ENCODE measurements around the gene ARHGAP6. TPM values are rescaled to one million over a fixed set of nuclear protein-coding genes. Genes with fewer than 3 reads are reported as not detected.

The ARHGAP6 gene
- total and polyA plus RNA-seq, 3 experiments from 2014 or later, result not detected

GRCh38 chrX:11450354-11450753 is 215.4 kb downstream of the ARHGAP6 start:
- no peaks in the 10 kb centered on the region for H3K36me3 ChIP-seq (ENCODE audit: insufficient read depth, low read length)
- no peak overlapping the region for H3K4me3 ChIP-seq (ENCODE audit: low read length)
- H3K27me3 ChIP-seq (ENCODE audit: insufficient read depth, low read length, poor library complexity, severe bottlenecking), result no peaks in the 10 kb centered on the region
- no peaks in the 10 kb centered on the region for H3K36me3 Mint-ChIP-seq
- no peaks in the 10 kb centered on the region for H3K4me1 ChIP-seq (ENCODE audit: insufficient read depth, low read length)
- no peak overlapping the region for H3K4me3 Mint-ChIP-seq
- no peak overlapping the region for H3K27ac ChIP-seq (ENCODE audit: low read depth, low read length)
- no peaks in the 10 kb centered on the region for H3K9me3 Mint-ChIP-seq
- CTCF ChIA-PET, result no interaction called here
- no peak for DNase-seq
- no peaks in the 10 kb centered on the region for H3K4me1 Mint-ChIP-seq
- H3K9me3 ChIP-seq (ENCODE audit: low read length), result no peaks in the 10 kb centered on the region
- POLR2A ChIA-PET, result no interaction called here
- H3K27me3 Mint-ChIP-seq, result peaks cover 0 to 5% of the 10 kb centered on the region in 2 donors
- no peak overlapping the region for H3K27ac Mint-ChIP-seq

GRCh38 chrX:11449613-11450012 is 216.1 kb downstream of the ARHGAP6 start:
- Histone ChIP-seq H3K27me3 (ENCODE audit: insufficient read depth, low read length, poor library complexity, severe bottlenecking) (no peaks in the 10 kb centered on the region), H3K36me3 (ENCODE audit: insufficient read depth, low read length) (no peaks in the 10 kb centered on the region), H3K4me3 (ENCODE audit: low read length) (no peak overlapping the region), H3K4me1 (ENCODE audit: insufficient read depth, low read length) (no peaks in the 10 kb centered on the region), H3K9me3 (ENCODE audit: low read length) (no peaks in the 10 kb centered on the region), H3K27ac (ENCODE audit: low read depth, low read length) (no peak overlapping the region)
- Mint-ChIP-seq H3K4me1 (no peaks in the 10 kb centered on the region), H3K4me3 (no peak overlapping the region), H3K9me3 (no peaks in the 10 kb centered on the region), H3K27ac (no peak overlapping the region), H3K27me3 (peaks cover 0 to 5% of the 10 kb centered on the region in 2 donors), H3K36me3 (no peaks in the 10 kb centered on the region)
- no peak for DNase-seq
- ChIA-PET CTCF (no interaction called here), POLR2A (no interaction called here)

GRCh38 chrX:11447418-11447817 is 218.3 kb downstream of the ARHGAP6 start:
- no peaks in the 10 kb centered on the region for H3K4me1 ChIP-seq (ENCODE audit: insufficient read depth, low read length)
- no peaks in the 10 kb centered on the region for H3K9me3 Mint-ChIP-seq
- ChIA-PET POLR2A (no interaction called here), CTCF (no interaction called here)
- no peaks in the 10 kb centered on the region for H3K36me3 ChIP-seq (ENCODE audit: insufficient read depth, low read length)
- no peaks in the 10 kb centered on the region for H3K9me3 ChIP-seq (ENCODE audit: low read length)
- no peak overlapping the region for H3K27ac Mint-ChIP-seq
- H3K36me3 Mint-ChIP-seq, result no peaks in the 10 kb centered on the region
- H3K4me1 Mint-ChIP-seq, result no peaks in the 10 kb centered on the region
- H3K27me3 ChIP-seq (ENCODE audit: insufficient read depth, low read length, poor library complexity, severe bottlenecking), result no peaks in the 10 kb centered on the region
- no peak overlapping the region for H3K27ac ChIP-seq (ENCODE audit: low read depth, low read length)
- H3K4me3 Mint-ChIP-seq, result no peak overlapping the region
- DNase-seq, result no peak
- peaks cover 0 to 5% of the 10 kb centered on the region in 2 donors for H3K27me3 Mint-ChIP-seq
- no peak overlapping the region for H3K4me3 ChIP-seq (ENCODE audit: low read length)

- POLR2A ChIA-PET, result no interaction called here
- no peaks in the 10 kb centered on the region for H3K36me3 Mint-ChIP-seq
These were observed 218.8 kb downstream of the ARHGAP6 start for GRCh38 chrX:11446949-11447348.

GRCh38 chrX:11446336-11446735 is 219.4 kb downstream of the ARHGAP6 start:
- no peak overlapping the region for H3K4me3 ChIP-seq (ENCODE audit: low read length)
- no peaks in the 10 kb centered on the region for H3K36me3 Mint-ChIP-seq
- H3K4me1 ChIP-seq (ENCODE audit: insufficient read depth, low read length), result no peaks in the 10 kb centered on the region
- CTCF ChIA-PET, result no interaction called here
- H3K9me3 Mint-ChIP-seq, result no peaks in the 10 kb centered on the region
- no peak for DNase-seq
- no peaks in the 10 kb centered on the region for H3K4me1 Mint-ChIP-seq
- no peaks in the 10 kb centered on the region for H3K36me3 ChIP-seq (ENCODE audit: insufficient read depth, low read length)
- no peak overlapping the region for H3K27ac ChIP-seq (ENCODE audit: low read depth, low read length)
- H3K4me3 Mint-ChIP-seq, result no peak overlapping the region
- no peaks in the 10 kb centered on the region for H3K9me3 ChIP-seq (ENCODE audit: low read length)
- POLR2A ChIA-PET, result no interaction called here
- no peak overlapping the region for H3K27ac Mint-ChIP-seq
- no peaks in the 10 kb centered on the region for H3K27me3 ChIP-seq (ENCODE audit: insufficient read depth, low read length, poor library complexity, severe bottlenecking)
- peaks cover 0 to 3% of the 10 kb centered on the region in 2 donors for H3K27me3 Mint-ChIP-seq

More at GRCh38 chrX:11446949-11447348, 218.8 kb downstream of the ARHGAP6 start:
- no peaks in the 10 kb centered on the region for H3K9me3 Mint-ChIP-seq
- H3K4me1 Mint-ChIP-seq, result no peaks in the 10 kb centered on the region
- Histone ChIP-seq H3K9me3 (ENCODE audit: low read length) (no peaks in the 10 kb centered on the region), H3K27me3 (ENCODE audit: insufficient read depth, low read length, poor library complexity, severe bottlenecking) (no peaks in the 10 kb centered on the region), H3K27ac (ENCODE audit: low read depth, low read length) (no peak overlapping the region), H3K36me3 (ENCODE audit: insufficient read depth, low read length) (no peaks in the 10 kb centered on the region), H3K4me3 (ENCODE audit: low read length) (no peak overlapping the region), H3K4me1 (ENCODE audit: insufficient read depth, low read length) (no peaks in the 10 kb centered on the region)
- H3K27ac Mint-ChIP-seq, result no peak overlapping the region
- no peak overlapping the region for H3K4me3 Mint-ChIP-seq
- CTCF ChIA-PET, result no interaction called here
- H3K27me3 Mint-ChIP-seq, result peaks cover 0 to 5% of the 10 kb centered on the region in 2 donors
- no peak for DNase-seq

GRCh38 chrX:11445540-11445939 is 220.2 kb downstream of the ARHGAP6 start:
- Histone ChIP-seq H3K27me3 (ENCODE audit: insufficient read depth, low read length, poor library complexity, severe bottlenecking) (no peaks in the 10 kb centered on the region), H3K36me3 (ENCODE audit: insufficient read depth, low read length) (no peaks in the 10 kb centered on the region), H3K27ac (ENCODE audit: low read depth, low read length) (no peak overlapping the region), H3K4me1 (ENCODE audit: insufficient read depth, low read length) (no peaks in the 10 kb centered on the region), H3K9me3 (ENCODE audit: low read length) (no peaks in the 10 kb centered on the region), H3K4me3 (ENCODE audit: low read length) (no peak overlapping the region)
- ChIA-PET POLR2A (no interaction called here), CTCF (no interaction called here)
- DNase-seq, result no peak
- Mint-ChIP-seq H3K4me1 (no peaks in the 10 kb centered on the region), H3K27me3 (no peaks in the 10 kb centered on the region), H3K9me3 (no peaks in the 10 kb centered on the region), H3K4me3 (no peak overlapping the region), H3K36me3 (no peaks in the 10 kb centered on the region), H3K27ac (no peak overlapping the region)

GRCh38 chrX:11444052-11444451 is 221.7 kb downstream of the ARHGAP6 start:
- Histone ChIP-seq H3K27ac (ENCODE audit: low read depth, low read length) (no peak overlapping the region), H3K36me3 (ENCODE audit: insufficient read depth, low read length) (no peaks in the 10 kb centered on the region), H3K4me1 (ENCODE audit: insufficient read depth, low read length) (no peaks in the 10 kb centered on the region), H3K27me3 (ENCODE audit: insufficient read depth, low read length, poor library complexity, severe bottlenecking) (no peaks in the 10 kb centered on the region), H3K9me3 (ENCODE audit: low read length) (no peaks in the 10 kb centered on the region), H3K4me3 (ENCODE audit: low read length) (no peak overlapping the region)
- Mint-ChIP-seq H3K4me3 (no peak overlapping the region), H3K36me3 (no peaks in the 10 kb centered on the region), H3K27me3 (no peaks in the 10 kb centered on the region), H3K27ac (no peak overlapping the region), H3K4me1 (no peaks in the 10 kb centered on the region), H3K9me3 (no peaks in the 10 kb centered on the region)
- ChIA-PET POLR2A (no interaction called here), CTCF (no interaction called here)
- DNase-seq, result no peak

GRCh38 chrX:11439846-11440245 is 225.9 kb downstream of the ARHGAP6 start:
- POLR2A ChIA-PET, result no interaction called here
- Histone ChIP-seq H3K4me3 (ENCODE audit: low read length) (no peak overlapping the region), H3K27me3 (ENCODE audit: insufficient read depth, low read length, poor library complexity, severe bottlenecking) (no peaks in the 10 kb centered on the region), H3K9me3 (ENCODE audit: low read length) (no peaks in the 10 kb centered on the region), H3K27ac (ENCODE audit: low read depth, low read length) (no peak overlapping the region), H3K36me3 (ENCODE audit: insufficient read depth, low read length) (no peaks in the 10 kb centered on the region), H3K4me1 (ENCODE audit: insufficient read depth, low read length) (no peaks in the 10 kb centered on the region)
- CTCF ChIA-PET, result no interaction called here
- H3K27ac Mint-ChIP-seq, result no peak overlapping the region
- H3K36me3 Mint-ChIP-seq, result no peaks in the 10 kb centered on the region
- peaks cover 0 to 2% (median 0%) of the 10 kb centered on the region in 5 donors for H3K9me3 Mint-ChIP-seq
- no peaks in the 10 kb centered on the region for H3K27me3 Mint-ChIP-seq
- H3K4me1 Mint-ChIP-seq, result no peaks in the 10 kb centered on the region
- no peak overlapping the region for H3K4me3 Mint-ChIP-seq
- DNase-seq, result no peak

- H3K36me3 ChIP-seq (ENCODE audit: insufficient read depth, low read length), result no peaks in the 10 kb centered on the region
- Mint-ChIP-seq H3K4me3 (no peak overlapping the region), H3K9me3 (peaks cover 0 to 2% (median 0%) of the 10 kb centered on the region in 5 donors), H3K4me1 (no peaks in the 10 kb centered on the region), H3K27me3 (peaks cover 0 to 4% of the 10 kb centered on the region in 2 donors), H3K36me3 (no peaks in the 10 kb centered on the region), H3K27ac (no peak overlapping the region)
- H3K27ac ChIP-seq (ENCODE audit: low read depth, low read length), result no peak overlapping the region
- no peak for DNase-seq
- H3K9me3 ChIP-seq (ENCODE audit: low read length), result no peaks in the 10 kb centered on the region
- no peak overlapping the region for H3K4me3 ChIP-seq (ENCODE audit: low read length)
- no peaks in the 10 kb centered on the region for H3K27me3 ChIP-seq (ENCODE audit: insufficient read depth, low read length, poor library complexity, severe bottlenecking)
- ChIA-PET POLR2A (no interaction called here), CTCF (no interaction called here)
- no peaks in the 10 kb centered on the region for H3K4me1 ChIP-seq (ENCODE audit: insufficient read depth, low read length)
These were observed 227.0 kb downstream of the ARHGAP6 start for GRCh38 chrX:11438767-11439166.

All from CD8-positive, alpha-beta memory T cell (primary cell).